Adrenal gland (tissue), 5 donors: ENCODE results near the gene UBE2O.

Source experiments
- POLR2A ChIP-seq, 2 donors: fragments of 450-650 bp; IDR thresholded peaks; one replicate each; pipeline ENCODE4 v1.6.1; 2017; ENCODE audit warnings: antibody characterized with exemption in 2 of 2, mild to moderate bottlenecking in 2 of 2, moderate library complexity in 1 of 2
- TF ChIP-seq, protein P1 (sequence below), 6 experiments: fragments of 450-650 bp in 4 of 6; fragments of 200-600 bp in 2 of 6; sonication (generic) in 1 of 6; IDR thresholded peaks; 1 replicate in 5 of 6; 2 replicates in 1 of 6; pipeline versions ENCODE4 v1.5.1 to v1.8.0; 2016 to 2021; ENCODE audit warnings: antibody characterized with exemption in 6 of 6, mild to moderate bottlenecking in 2 of 6, moderate library complexity in 1 of 6
- donor health status: DM: no; HTN: no; CAD: no.

DNA sequence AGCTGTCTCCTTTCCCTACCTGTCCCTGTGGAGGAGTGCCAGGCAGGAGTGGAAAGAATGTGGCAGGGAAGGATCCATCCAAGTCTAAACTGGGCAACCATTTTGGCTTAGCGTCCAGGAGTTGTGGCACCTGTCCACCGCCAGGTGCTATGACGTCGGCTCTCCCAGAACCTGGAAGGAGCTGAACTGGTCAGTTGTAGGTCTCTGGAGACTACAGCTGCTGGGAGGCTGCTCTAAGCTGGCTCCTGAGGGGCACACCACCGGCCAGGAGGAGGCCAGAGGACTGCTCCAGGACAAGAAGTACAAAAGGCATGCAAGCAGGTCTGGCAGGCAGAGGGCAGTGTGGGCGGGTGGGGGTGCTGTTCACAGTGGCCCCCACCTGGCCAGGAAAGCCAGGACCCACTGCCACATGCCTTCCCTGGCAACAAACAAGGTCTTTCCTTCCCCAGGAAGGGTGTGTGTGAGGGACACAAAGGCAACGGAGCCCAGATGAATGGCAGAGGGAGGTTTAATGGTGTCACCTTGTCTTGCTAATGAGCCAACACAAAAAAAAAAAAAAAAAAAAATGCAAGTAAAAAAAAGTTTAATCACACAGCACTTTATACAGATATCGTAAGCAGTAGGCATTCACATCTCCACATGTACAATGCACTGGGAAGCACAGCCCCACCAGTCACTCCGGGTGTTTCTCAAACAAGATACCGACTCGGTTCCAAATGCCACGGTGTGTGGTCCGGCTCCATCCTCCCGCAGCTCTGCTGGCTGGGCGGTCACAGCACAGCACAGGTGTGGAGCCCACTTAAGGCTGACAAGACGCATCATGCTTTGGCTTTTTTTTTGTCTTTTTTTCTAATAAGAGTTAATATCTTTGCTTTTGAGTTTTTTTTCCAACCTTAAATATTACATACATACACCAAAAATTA lies 63.7 kb downstream of the UBE2O start:
- TF ChIP-seq, protein P1, sequence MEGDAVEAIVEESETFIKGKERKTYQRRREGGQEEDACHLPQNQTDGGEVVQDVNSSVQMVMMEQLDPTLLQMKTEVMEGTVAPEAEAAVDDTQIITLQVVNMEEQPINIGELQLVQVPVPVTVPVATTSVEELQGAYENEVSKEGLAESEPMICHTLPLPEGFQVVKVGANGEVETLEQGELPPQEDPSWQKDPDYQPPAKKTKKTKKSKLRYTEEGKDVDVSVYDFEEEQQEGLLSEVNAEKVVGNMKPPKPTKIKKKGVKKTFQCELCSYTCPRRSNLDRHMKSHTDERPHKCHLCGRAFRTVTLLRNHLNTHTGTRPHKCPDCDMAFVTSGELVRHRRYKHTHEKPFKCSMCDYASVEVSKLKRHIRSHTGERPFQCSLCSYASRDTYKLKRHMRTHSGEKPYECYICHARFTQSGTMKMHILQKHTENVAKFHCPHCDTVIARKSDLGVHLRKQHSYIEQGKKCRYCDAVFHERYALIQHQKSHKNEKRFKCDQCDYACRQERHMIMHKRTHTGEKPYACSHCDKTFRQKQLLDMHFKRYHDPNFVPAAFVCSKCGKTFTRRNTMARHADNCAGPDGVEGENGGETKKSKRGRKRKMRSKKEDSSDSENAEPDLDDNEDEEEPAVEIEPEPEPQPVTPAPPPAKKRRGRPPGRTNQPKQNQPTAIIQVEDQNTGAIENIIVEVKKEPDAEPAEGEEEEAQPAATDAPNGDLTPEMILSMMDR (IDR thresholded peaks at IDR 0.05) = no peak
- no peak for TF ChIP-seq POLR2A (IDR thresholded peaks at IDR 0.05)
